ENCODE data around the gene SORCS2.

SORCS2 gene

DNA sequence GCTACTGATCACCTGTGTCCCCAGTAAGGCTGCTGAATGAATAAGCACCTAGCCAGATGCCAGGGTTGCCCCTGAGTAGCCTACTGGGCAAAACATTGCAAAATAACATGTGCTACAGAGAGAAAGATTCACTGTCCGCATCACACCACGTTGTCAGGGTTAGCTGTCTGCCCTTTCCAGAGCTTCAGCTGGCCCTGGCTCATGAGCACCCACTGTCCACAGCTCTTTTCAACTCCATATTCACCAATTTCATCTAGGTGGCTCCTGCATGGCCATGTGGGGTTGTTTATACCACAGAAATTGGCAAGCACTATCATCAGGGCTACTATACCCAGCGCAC, 470.1 kb downstream of the SORCS2 start:
- Histone ChIP-seq H3K27me3 (ENCODE audit: insufficient read depth, low read length) (no peaks in the 10 kb centered on the region), H4K20me1 (ENCODE audit: insufficient read depth, low read length) (no peaks in the 10 kb centered on the region), H3F3A (ENCODE audit: insufficient read depth, low read length) (no peaks in the 10 kb centered on the region), H3K9me3 (ENCODE audit: low read length) (no peaks in the 10 kb centered on the region), H3K4me2 (ENCODE audit: low read length) (no peak overlapping the region), H3K9me2 (ENCODE audit: low read depth, low read length) (no peaks in the 10 kb centered on the region), H3K79me2 (ENCODE audit: insufficient read depth, low read length) (no peaks in the 10 kb centered on the region), H3K27ac (ENCODE audit: low read depth, low read length, poor library complexity, severe bottlenecking) (no peak overlapping the region), H3K9ac (ENCODE audit: low read length) (no peak overlapping the region), H2AFZ (ENCODE audit: low read length) (no peak overlapping the region), H3K4me1 (ENCODE audit: insufficient read depth, low read length, severe bottlenecking) (no peaks in the 10 kb centered on the region), H3K36me3 (ENCODE audit: insufficient read depth, low read length) (no peaks in the 10 kb centered on the region), H3K4me3 (ENCODE audit: low read depth, low read length, poor library complexity, severe bottlenecking) (no peak overlapping the region)
- TF ChIP-seq, protein P1, sequence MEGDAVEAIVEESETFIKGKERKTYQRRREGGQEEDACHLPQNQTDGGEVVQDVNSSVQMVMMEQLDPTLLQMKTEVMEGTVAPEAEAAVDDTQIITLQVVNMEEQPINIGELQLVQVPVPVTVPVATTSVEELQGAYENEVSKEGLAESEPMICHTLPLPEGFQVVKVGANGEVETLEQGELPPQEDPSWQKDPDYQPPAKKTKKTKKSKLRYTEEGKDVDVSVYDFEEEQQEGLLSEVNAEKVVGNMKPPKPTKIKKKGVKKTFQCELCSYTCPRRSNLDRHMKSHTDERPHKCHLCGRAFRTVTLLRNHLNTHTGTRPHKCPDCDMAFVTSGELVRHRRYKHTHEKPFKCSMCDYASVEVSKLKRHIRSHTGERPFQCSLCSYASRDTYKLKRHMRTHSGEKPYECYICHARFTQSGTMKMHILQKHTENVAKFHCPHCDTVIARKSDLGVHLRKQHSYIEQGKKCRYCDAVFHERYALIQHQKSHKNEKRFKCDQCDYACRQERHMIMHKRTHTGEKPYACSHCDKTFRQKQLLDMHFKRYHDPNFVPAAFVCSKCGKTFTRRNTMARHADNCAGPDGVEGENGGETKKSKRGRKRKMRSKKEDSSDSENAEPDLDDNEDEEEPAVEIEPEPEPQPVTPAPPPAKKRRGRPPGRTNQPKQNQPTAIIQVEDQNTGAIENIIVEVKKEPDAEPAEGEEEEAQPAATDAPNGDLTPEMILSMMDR (IDR thresholded peaks at IDR 0.05; ENCODE audit: low read length), result no peak
- no peak for TF ChIP-seq EZH2 (IDR thresholded peaks at IDR 0.05; ENCODE audit: borderline replicate concordance, low read length)

DNA sequence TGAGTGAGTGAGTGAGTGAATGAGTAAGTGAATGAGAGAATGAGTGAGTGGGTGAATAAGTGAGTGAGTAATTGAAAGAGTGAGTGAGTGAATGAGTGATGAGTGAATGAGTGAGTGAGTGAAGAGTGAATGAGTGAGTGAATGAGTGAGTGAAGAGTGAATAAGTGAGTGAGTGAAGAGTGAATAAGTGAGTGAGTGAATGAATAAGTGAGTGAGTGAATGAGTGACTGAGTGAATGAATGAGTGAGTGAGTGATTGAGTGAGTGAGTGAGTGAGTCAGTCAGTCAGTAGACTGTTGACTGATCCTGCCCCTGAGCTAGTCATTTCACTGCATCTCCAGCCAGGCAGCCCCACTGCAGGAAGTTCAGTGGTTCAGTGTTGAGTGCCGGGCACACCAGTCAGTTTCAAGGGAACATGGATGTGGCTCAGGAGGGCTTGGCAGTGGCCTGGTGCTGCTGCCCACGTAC, 470.8 kb downstream of the SORCS2 start:
- Histone ChIP-seq H2AFZ (ENCODE audit: low read length) (no peak overlapping the region), H3K4me1 (ENCODE audit: insufficient read depth, low read length, severe bottlenecking) (no peaks in the 10 kb centered on the region), H3F3A (ENCODE audit: insufficient read depth, low read length) (no peaks in the 10 kb centered on the region), H3K4me3 (ENCODE audit: low read depth, low read length, poor library complexity, severe bottlenecking) (no peak overlapping the region), H3K79me2 (ENCODE audit: insufficient read depth, low read length) (no peaks in the 10 kb centered on the region), H3K27ac (ENCODE audit: low read depth, low read length, poor library complexity, severe bottlenecking) (no peak overlapping the region), H4K20me1 (ENCODE audit: insufficient read depth, low read length) (no peaks in the 10 kb centered on the region), H3K36me3 (ENCODE audit: insufficient read depth, low read length) (no peaks in the 10 kb centered on the region), H3K27me3 (ENCODE audit: insufficient read depth, low read length) (no peaks in the 10 kb centered on the region), H3K9me2 (ENCODE audit: low read depth, low read length) (no peaks in the 10 kb centered on the region), H3K9me3 (ENCODE audit: low read length) (no peaks in the 10 kb centered on the region), H3K9ac (ENCODE audit: low read length) (no peak overlapping the region), H3K4me2 (ENCODE audit: low read length) (no peak overlapping the region)
- no peak for TF ChIP-seq EZH2 (IDR thresholded peaks at IDR 0.05; ENCODE audit: borderline replicate concordance, low read length)

DNA sequence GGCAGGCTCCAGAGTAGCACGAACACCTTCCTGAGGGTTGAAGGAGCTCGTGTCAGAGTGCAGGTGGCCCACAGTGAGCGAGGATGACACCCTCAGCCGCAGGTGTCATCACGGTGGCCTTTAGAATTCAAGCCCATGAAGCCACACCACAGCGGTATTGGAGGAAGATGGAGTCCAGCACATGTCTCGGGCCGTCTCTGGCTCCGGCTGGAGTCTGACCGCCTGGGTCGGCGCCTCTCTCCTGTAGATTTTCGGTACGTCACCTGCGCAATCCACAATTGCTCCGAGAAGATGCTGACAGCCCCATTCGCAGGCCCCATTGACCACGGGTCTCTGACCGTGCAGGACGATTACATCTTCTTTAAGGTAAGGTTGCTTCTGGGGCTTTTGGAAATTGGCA, 471.8 kb downstream of the SORCS2 start:
- H3K4me2 ChIP-seq (ENCODE audit: low read length), result no peak overlapping the region
- H2AFZ ChIP-seq (ENCODE audit: low read length), result no peak overlapping the region
- H4K20me1 ChIP-seq (ENCODE audit: insufficient read depth, low read length), result no peaks in the 10 kb centered on the region
- H3K36me3 ChIP-seq (ENCODE audit: insufficient read depth, low read length), result no peaks in the 10 kb centered on the region
- no peaks in the 10 kb centered on the region for H3K9me3 ChIP-seq (ENCODE audit: low read length)
- H3K27ac ChIP-seq (ENCODE audit: low read depth, low read length, poor library complexity, severe bottlenecking), result no peak overlapping the region
- H3F3A ChIP-seq (ENCODE audit: insufficient read depth, low read length), result no peaks in the 10 kb centered on the region
- no peaks in the 10 kb centered on the region for H3K27me3 ChIP-seq (ENCODE audit: insufficient read depth, low read length)
- no peak for TF ChIP-seq EZH2 (IDR thresholded peaks at IDR 0.05; ENCODE audit: borderline replicate concordance, low read length)
- TF ChIP-seq, protein P1 (IDR thresholded peaks at IDR 0.05; ENCODE audit: low read length), result no peak
- H3K9ac ChIP-seq (ENCODE audit: low read length), result no peak overlapping the region
- H3K9me2 ChIP-seq (ENCODE audit: low read depth, low read length), result no peaks in the 10 kb centered on the region
- no peaks in the 10 kb centered on the region for H3K4me1 ChIP-seq (ENCODE audit: insufficient read depth, low read length, severe bottlenecking)
- H3K79me2 ChIP-seq (ENCODE audit: insufficient read depth, low read length), result no peaks in the 10 kb centered on the region
- no peak overlapping the region for H3K4me3 ChIP-seq (ENCODE audit: low read depth, low read length, poor library complexity, severe bottlenecking)

DNA sequence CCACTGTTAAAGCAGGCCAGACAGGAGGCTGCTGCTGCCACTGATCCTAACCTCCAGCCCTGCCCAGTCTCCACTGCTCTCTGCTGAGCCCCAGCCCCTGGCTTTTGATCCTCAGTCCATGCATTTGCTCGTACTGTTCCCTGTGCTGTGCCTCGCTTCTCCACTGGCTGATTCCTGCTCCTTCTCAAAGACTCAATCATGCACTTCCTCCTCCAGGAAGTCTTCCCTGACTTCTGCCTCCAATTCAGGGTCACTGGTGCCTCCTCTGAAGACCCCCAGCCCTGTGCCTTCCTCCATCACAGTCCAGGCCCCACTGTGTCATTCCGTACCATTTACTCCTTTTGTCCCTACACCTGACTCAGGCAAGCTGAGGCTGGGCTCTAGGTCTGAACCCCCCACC, 473.0 kb downstream of the SORCS2 start:
- Histone ChIP-seq H3K27me3 (ENCODE audit: insufficient read depth, low read length) (no peaks in the 10 kb centered on the region), H3K4me1 (ENCODE audit: insufficient read depth, low read length, severe bottlenecking) (no peaks in the 10 kb centered on the region), H3K27ac (ENCODE audit: low read depth, low read length, poor library complexity, severe bottlenecking) (no peak overlapping the region), H2AFZ (ENCODE audit: low read length) (no peak overlapping the region), H3F3A (ENCODE audit: insufficient read depth, low read length) (no peaks in the 10 kb centered on the region), H3K4me3 (ENCODE audit: low read depth, low read length, poor library complexity, severe bottlenecking) (no peak overlapping the region), H3K79me2 (ENCODE audit: insufficient read depth, low read length) (no peaks in the 10 kb centered on the region), H3K9me2 (ENCODE audit: low read depth, low read length) (no peaks in the 10 kb centered on the region), H3K4me2 (ENCODE audit: low read length) (no peak overlapping the region), H3K36me3 (ENCODE audit: insufficient read depth, low read length) (no peaks in the 10 kb centered on the region), H3K9me3 (ENCODE audit: low read length) (no peaks in the 10 kb centered on the region), H4K20me1 (ENCODE audit: insufficient read depth, low read length) (no peaks in the 10 kb centered on the region), H3K9ac (ENCODE audit: low read length) (no peak overlapping the region)
- no peak for TF ChIP-seq EZH2 (IDR thresholded peaks at IDR 0.05; ENCODE audit: borderline replicate concordance, low read length)
- TF ChIP-seq, protein P1 (IDR thresholded peaks at IDR 0.05; ENCODE audit: low read length), result no peak

All from OCI-LY1 (cell line).